Testis (tissue), 2 donors: ENCODE results near the gene TSC22D3.

Source experiments
- CTCF ChIP-seq, 3 experiments: fragments of 450-650 bp in 2 of 3; fragments of 200-600 bp in 1 of 3; sonication (generic) in 1 of 3; IDR thresholded peaks; one replicate each; pipeline ENCODE4 v1.5.1; 2016 to 2019; ENCODE audit warnings: antibody characterized with exemption in 3 of 3, mild to moderate bottlenecking in 2 of 3, moderate library complexity in 1 of 3
- POLR2A ChIP-seq: fragments of 450-650 bp; IDR thresholded peaks from one replicate; pipeline ENCODE4 v1.6.1; 2017; ENCODE audit warnings: antibody characterized with exemption, mild to moderate bottlenecking, moderate library complexity

GRCh38 chrX:107683931-107684330 lies 91.7 kb downstream of the TSC22D3 start:
- TF ChIP-seq CTCF (IDR thresholded peaks at IDR 0.05) = no peak
- no peak for TF ChIP-seq POLR2A
